HG03457 (cell line): ENCODE results near the gene IAPP.
"Not testable (repeated sequence)": the region's sequence is repeated elsewhere in the genome, so short reads cannot be mapped to it uniquely, and the experiment has no call there.

Experiments used
- ATAC-seq: cut with Tn5 transposase; IDR thresholded peaks from one replicate; pipeline ENCODE4 v1.9.1; 2021; ENCODE audit warnings: moderate number of reproducible peaks; ENCODE audit not compliant: unreplicated experiment

IAPP gene

GRCh38 chr12:21370845-21371449 lies 1.8 kb upstream of the IAPP start:
- no peak for ATAC-seq

GRCh38 chr12:21379218-21379617 lies 6.5 kb downstream of the IAPP start:
- no peak for ATAC-seq

- ATAC-seq: not testable (repeated sequence)
These were observed 8.6 kb downstream of the IAPP start for GRCh38 chr12:21381320-21381719.

- no peak for ATAC-seq
These were observed 11.6 kb downstream of the IAPP start for GRCh38 chr12:21384261-21384660.

- no peak for ATAC-seq
These were observed 14.5 kb downstream of the IAPP start for GRCh38 chr12:21387174-21387573.

GRCh38 chr12:21392384-21392783 lies 19.7 kb downstream of the IAPP start:
- no peak for ATAC-seq

GRCh38 chr12:21394828-21395626 lies 22.3 kb downstream of the IAPP start:
- not testable (repeated sequence) for ATAC-seq

- ATAC-seq: no peak
These were observed 40.9 kb downstream of the IAPP start for GRCh38 chr12:21413369-21414277.

- ATAC-seq: no peak
These were observed 43.9 kb downstream of the IAPP start for GRCh38 chr12:21416511-21417121.

GRCh38 chr12:21418398-21418797 lies 45.7 kb downstream of the IAPP start:
- not testable (repeated sequence) for ATAC-seq

GRCh38 chr12:21419009-21419699 lies 46.5 kb downstream of the IAPP start:
- not testable (repeated sequence) for ATAC-seq

- ATAC-seq: no peak
These were observed 55.5 kb downstream of the IAPP start for GRCh38 chr12:21428241-21428640.
